HG03280 (cell line): Measurements from ENCODE around the gene PBX3.

ENCODE experiments used
- ATAC-seq: cut with Tn5 transposase; IDR thresholded peaks from one replicate; pipeline ENCODE4 v1.9.1; 2021; ENCODE audit warnings: mild to moderate bottlenecking, moderate library complexity; ENCODE audit not compliant: unreplicated experiment

The PBX3 gene

GRCh38 chr9:126016579-126017290 lies 269.6 kb downstream of the PBX3 start:
- no peak for ATAC-seq
